Testis (tissue), 2 donors: Measurements from ENCODE around the gene AKR1C3.

Experiments
- CTCF ChIP-seq, 3 experiments: fragments of 450-650 bp in 2 of 3; fragments of 200-600 bp in 1 of 3; sonication (generic) in 1 of 3; IDR thresholded peaks; one replicate each; pipeline ENCODE4 v1.5.1; 2016 to 2019; ENCODE audit warnings: antibody characterized with exemption in 3 of 3, mild to moderate bottlenecking in 2 of 3, moderate library complexity in 1 of 3
- POLR2A ChIP-seq: fragments of 450-650 bp; IDR thresholded peaks from one replicate; pipeline ENCODE4 v1.6.1; 2017; ENCODE audit warnings: antibody characterized with exemption, mild to moderate bottlenecking, moderate library complexity

DNA sequence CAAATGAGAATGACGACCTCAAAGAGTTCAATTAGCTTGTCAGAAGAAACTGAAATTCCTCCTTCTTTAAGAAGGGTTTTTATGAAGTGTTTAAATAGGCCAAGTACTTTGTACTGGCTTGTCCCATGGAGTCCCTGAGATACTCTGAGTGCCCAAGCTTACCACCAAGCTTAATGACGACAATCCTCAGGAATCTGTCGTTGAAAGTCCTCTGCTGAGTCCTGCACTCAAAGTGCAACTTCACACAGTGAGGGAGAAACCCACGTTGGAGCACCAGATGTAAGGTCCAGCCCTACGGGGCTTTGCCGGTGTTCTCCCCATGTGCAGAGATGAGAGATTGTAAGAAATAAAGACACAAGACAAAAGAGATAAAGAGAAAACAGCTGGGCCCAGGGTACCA is 47.8 kb upstream of the AKR1C3 start:
- TF ChIP-seq CTCF (IDR thresholded peaks at IDR 0.05) (no peak), POLR2A (no peak)
